ENCODE data around the gene DPP10.
"Not testable (repeated sequence)": the region's sequence is repeated elsewhere in the genome, so short reads cannot be mapped to it uniquely, and the experiment has no call there.

The DPP10 gene

GRCh38 chr2:114507744-114508143 lies 65.3 kb downstream of the DPP10 start:
- DNase-seq (ENCODE audit: low read depth, low spot score) = no peak

- no peak for DNase-seq (ENCODE audit: low read depth, low spot score)
Measured at GRCh38 chr2:114515882-114516281, 73.4 kb downstream of the DPP10 start.

- DNase-seq (ENCODE audit: low read depth, low spot score) = no peak
Measured at GRCh38 chr2:114517580-114517979, 75.1 kb downstream of the DPP10 start.

- no peak for DNase-seq (ENCODE audit: low read depth, low spot score)
Measured at GRCh38 chr2:114518738-114519137, 76.3 kb downstream of the DPP10 start.

DNA sequence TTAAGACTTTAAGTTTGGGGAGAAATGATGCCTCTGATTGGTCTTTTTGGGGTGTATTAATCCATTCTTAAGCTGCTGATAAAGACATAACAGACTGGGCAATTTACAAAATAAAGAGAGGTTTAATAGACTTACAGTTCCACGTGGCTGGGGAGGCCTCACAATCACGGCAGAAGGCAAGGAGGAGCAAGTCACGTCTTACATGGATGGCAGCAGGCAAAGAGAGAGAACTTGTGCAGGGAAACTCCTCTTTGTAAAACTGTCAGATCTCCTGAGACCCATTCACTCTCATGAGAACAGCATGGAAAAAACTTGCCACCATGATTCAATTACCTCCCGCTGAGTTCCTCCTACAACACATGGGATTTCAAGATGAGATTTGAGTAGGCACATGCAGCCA lies 80.2 kb downstream of the DPP10 start:
- DNase-seq (ENCODE audit: low read depth, low spot score) = not testable (repeated sequence)

DNA sequence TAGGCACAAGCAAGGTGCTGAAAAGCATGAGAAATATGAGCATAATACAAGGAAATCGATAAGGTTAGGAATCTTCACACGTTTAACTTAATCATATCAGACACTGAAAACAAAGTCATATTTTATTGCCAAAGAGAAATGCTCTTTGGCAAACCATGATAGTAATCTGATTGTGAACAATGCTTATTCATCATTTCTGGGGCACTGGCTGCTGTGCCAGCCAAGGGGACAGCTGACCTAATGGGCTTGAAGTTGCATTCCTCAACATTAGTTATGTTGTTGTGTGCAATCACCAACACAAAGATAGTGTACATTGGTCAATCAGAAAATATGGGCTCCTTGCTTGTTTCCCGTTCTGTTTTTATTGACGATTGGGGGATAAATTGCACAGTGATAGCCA lies 83.5 kb downstream of the DPP10 start:
- DNase-seq (ENCODE audit: low read depth, low spot score) = no peak

GRCh38 chr2:114526841-114527240 lies 84.4 kb downstream of the DPP10 start:
- DNase-seq (ENCODE audit: low read depth, low spot score) = no peak

DNA sequence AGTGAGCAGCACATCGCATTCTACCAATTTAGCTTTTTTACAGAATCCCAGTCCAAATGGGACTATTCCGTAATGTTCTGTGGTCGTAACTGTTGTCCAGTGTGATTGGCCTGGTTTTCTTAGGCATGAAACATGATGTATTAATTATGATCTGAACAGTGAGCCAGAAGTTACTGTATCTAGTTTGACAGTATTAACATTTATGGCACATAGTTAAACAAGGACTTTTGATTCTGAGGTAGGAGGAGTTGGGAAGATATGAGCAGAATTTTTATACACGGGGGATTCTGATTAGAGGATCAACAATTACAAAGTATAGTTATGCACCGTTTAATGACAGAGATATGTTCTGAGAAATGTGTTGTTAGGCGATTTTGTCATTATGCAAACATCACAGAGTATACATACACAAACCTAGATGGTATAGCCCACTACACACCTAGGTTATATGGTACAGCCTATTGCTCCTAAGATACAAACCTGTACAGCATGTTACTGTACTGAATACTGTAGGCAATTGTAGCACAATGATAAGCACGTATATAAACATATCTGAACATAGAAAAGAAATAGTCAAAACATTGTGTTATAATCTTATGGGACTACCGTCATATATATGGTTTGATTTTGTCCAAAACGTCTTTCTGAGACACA lies 85.0 kb downstream of the DPP10 start:
- no peak for DNase-seq (ENCODE audit: low read depth, low spot score)

DNA sequence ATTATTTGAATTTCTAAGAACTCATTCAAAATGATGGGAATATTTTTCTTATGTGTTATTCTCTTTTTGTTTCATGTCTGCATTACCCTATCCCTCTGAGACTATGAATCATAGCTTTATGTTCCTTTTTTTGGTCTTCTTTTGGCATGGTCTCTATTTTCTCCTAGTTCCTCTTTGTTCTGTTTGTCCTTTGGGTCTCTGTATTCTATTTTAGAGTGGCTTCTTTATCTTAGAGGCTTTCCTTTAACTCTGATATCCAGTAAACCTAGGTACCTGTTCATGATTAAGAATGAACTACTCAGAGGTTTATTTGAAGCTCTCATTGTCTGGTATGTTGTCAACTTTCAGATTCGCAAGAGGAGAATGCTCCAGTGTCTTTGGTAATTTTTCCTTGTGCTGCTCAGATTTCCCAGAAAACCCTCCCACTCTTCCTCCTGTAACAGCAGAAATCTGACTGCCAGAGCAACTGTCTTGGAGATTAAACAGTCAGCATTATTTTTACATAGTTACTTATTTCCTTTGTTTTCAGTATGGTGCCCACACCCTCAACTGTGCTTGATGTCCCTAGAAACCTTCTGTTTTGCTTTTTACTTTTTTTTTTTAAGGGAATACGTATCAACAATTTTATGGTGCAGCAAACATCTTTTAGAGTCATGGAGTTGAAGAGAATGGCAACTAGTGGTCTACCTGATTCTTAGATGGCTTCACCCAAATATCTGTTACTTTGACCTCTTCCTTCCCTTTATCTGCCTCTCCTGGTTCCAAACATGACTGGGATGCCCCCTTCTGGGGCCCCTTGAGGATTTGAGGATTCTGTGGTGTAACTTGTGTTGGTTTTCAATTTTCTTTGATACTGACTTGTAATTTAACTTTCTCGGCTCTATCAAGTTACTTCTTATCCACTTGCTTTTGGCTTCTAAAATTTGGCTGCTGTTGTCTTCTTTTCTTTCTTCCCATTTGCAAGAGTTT lies 92.0 kb downstream of the DPP10 start:
- DNase-seq (ENCODE audit: low read depth, low spot score) = no peak

- DNase-seq (ENCODE audit: low read depth, low spot score) = no peak
Measured at GRCh38 chr2:114537777-114538176, 95.3 kb downstream of the DPP10 start.

GRCh38 chr2:114542695-114543094 lies 100.3 kb downstream of the DPP10 start:
- no peak for DNase-seq (ENCODE audit: low read depth, low spot score)

DNA sequence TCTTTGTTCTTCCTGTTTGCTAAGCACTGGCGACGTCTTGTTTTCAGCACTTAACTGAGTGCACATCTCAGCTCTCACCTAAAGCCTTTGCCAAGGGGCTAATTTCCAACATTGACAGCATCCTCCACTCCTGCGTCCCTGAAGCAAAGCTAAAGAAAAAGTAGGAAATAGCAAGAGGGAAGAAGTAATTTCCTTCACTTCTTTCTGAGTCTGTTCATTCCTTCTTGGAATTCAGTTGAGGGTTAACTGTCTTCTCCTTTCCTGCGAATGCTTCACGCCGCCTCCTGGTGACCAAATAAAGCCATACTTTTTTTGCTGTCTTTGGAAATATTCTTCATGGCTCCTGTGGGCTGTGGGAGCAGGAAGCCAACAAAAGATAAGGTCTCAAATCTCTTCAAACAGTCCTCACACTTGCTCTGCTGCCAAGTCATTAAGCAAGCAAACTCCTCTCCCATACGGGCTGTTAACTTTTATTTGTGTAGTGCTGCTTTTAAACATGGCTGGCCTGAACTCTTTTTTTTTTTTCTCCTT lies 100.9 kb downstream of the DPP10 start:
- no peak for DNase-seq (ENCODE audit: low read depth, low spot score)

DNA sequence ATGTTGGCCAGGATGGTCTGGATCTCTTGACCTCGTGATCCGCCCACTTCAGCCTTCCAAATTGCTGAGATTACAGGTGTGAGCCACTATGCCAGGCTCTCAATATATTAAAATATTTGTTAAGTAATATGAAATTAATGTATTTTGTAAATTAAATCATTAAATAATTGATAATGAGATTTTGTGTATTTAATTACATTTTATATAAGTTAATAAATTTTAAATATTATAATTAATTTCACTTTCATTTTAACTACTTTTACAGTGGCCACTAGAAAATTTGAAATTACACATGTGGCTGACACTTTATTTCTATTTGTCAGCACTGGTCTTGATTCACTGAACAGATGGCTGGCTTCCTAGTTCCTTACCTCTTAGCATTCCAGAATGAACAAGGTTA lies 102.6 kb downstream of the DPP10 start:
- DNase-seq (ENCODE audit: low read depth, low spot score) = no peak

DNA sequence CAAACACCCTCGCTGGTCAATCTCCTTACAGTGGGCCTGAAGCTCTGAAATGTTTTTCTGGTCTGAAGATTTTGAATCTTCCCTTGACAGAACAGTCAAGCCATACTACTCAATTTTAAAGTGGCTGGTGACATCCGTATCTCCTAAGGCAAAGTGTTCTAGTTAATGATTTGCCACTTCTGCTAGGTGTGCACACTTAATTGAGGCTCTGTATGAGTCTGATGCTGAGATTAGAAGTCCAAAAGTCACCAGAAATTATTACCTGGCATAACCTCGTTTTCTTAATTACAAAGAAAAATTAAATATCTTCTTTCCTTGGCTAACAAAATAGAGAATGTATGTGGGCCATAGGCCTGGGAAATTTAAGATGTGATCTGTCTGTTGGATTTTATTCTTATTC lies 104.1 kb downstream of the DPP10 start:
- no peak for DNase-seq (ENCODE audit: low read depth, low spot score)

- DNase-seq (ENCODE audit: low read depth, low spot score) = no peak
Measured at GRCh38 chr2:114548151-114548550, 105.7 kb downstream of the DPP10 start.

GRCh38 chr2:114550364-114550763 lies 107.9 kb downstream of the DPP10 start:
- no peak for DNase-seq (ENCODE audit: low read depth, low spot score)

GRCh38 chr2:114550895-114551793 lies 108.7 kb downstream of the DPP10 start:
- DNase-seq (ENCODE audit: low read depth, low spot score) = no peak

GRCh38 chr2:114553027-114553426 lies 110.6 kb downstream of the DPP10 start:
- no peak for DNase-seq (ENCODE audit: low read depth, low spot score)

GRCh38 chr2:114569166-114569565 lies 126.7 kb downstream of the DPP10 start:
- DNase-seq (ENCODE audit: low read depth, low spot score) = no peak

GRCh38 chr2:114577657-114578056 lies 135.2 kb downstream of the DPP10 start:
- no peak for DNase-seq (ENCODE audit: low read depth, low spot score)

DNA sequence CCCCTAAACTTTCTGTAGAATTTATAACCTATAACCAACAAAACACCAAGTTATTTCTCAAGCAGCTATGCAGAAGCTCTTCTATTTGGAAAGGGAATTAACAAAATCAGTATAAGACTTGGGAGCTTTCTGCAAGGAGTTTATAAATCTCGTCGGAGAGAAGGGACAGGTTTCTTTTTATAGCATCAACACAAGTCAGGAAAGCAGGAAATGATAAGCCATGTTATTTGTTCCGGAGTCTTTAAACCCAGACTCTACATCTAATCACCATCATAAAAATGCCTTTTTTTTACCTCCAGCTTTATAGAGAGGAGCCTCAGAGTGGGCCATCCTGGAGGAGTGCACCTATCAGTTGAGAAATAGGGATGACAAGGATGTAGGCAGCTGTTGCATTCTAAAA lies 137.1 kb downstream of the DPP10 start:
- no peak for DNase-seq (ENCODE audit: low read depth, low spot score)

DNA sequence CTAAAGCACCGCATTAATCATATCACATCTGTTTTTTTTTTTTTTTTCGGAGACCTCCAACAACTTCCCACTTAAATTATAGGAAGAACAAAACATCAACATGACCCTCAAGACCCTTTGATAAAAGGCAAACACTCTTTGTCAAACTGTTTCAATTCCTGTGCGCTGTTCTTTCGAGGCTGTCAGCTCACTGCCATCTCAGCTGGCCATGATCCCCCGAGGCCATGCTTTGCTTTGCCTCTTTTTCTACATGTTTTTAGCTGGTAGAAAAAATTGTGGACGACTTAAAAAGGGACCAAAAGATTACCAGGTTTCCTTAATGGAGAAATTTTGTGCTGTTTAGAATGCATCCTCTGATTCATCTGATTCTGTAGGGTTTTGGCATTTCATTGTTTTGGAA lies 138.2 kb downstream of the DPP10 start:
- no peak for DNase-seq (ENCODE audit: low read depth, low spot score)

Data from smooth muscle cell of the brain vasculature (primary cell).